Right lung (tissue), 10 donors: ENCODE results near the gene ZNF639. TPM values are rescaled to one million over a fixed set of nuclear protein-coding genes. Genes with fewer than 3 reads are reported as not detected.
A peak's percentile ranks its signal among the peaks of the same experiment; 100 is the strongest.
"Not testable (repeated sequence)": the region's sequence is repeated elsewhere in the genome, so short reads cannot be mapped to it uniquely, and the experiment has no call there.

Experiments used
- DNase-seq, 2 donors: peaks; one replicate each; pipeline ENCODE4 v3.0.0-alpha.2; 2013
- long read RNA-seq, 8 donors: transcript quantifications; one replicate each; lab custom pipeline, GENCODE V29; 2026
- polyA plus RNA-seq, 5 donors: library from polyadenylated mRNA; unstranded; fragments of 120-200 nt; gene quantifications; one replicate each; pipeline versions ENCODE4 v1.2.1 to v1.2.3, GENCODE V29; 2013; ENCODE audit warnings: inconsistent platforms in 1 of 5, low replicate concordance in 1 of 5; ENCODE audit not compliant: insufficient read length in 5 of 5, insufficient read depth in 1 of 5

Gene ZNF639
- 10 to 100 TPM; 49.1 to 68.3 (median 57.0) TPM for polyA plus RNA-seq
- long read RNA-seq, donor 1, full-length matches to known transcripts: 19 of 19 reads
- long read RNA-seq, donor 1, partial matches to known transcripts: 0 of 19 reads
- long read RNA-seq, donor 1, other reads (novel, unspliced or antisense): 0 of 19 reads
- long read RNA-seq, donor 2, transcript ZNF639-207 (7 exons, 1,228 nt): major isoform, 6 of 7 reads
- long read RNA-seq, donor 2, partial matches to known transcripts: 0 of 7 reads
- long read RNA-seq, donor 2, other reads (novel, unspliced or antisense): 0 of 7 reads
- long read RNA-seq, donor 3, full-length matches to known transcripts: 8 of 8 reads
- long read RNA-seq, donor 3, partial matches to known transcripts: 0 of 8 reads
- long read RNA-seq, donor 3, other reads (novel, unspliced or antisense): 0 of 8 reads
- long read RNA-seq, donor 4, partial matches to known transcripts: 0 of 9 reads
- long read RNA-seq, donor 4, other reads (novel, unspliced or antisense): 0 of 9 reads
- long read RNA-seq, donor 5, full-length matches to known transcripts: 19 of 19 reads
- long read RNA-seq, donor 5, partial matches to known transcripts: 0 of 19 reads
- long read RNA-seq, donor 5, other reads (novel, unspliced or antisense): 0 of 19 reads
- long read RNA-seq, donor 6, transcript ZNF639-207 (7 exons, 1,228 nt): minor isoform, 6 of 26 reads
- long read RNA-seq, donor 6, transcript ZNF639-209 (6 exons, 2,033 nt): major isoform, 7 of 26 reads
- long read RNA-seq, donor 6, partial matches to known transcripts: 10 of 26 reads
- long read RNA-seq, donor 6, other reads (novel, unspliced or antisense): 0 of 26 reads
- long read RNA-seq, donor 7, partial matches to known transcripts: 5 of 15 reads
- long read RNA-seq, donor 7, other reads (novel, unspliced or antisense): 0 of 15 reads
- long read RNA-seq, donor 8, partial matches to known transcripts: 0 of 5 reads
- long read RNA-seq, donor 8, other reads (novel, unspliced or antisense): 0 of 5 reads

- peak; percentile 91 to 93 for DNase-seq
Observed at GRCh38 chr3:179322286-179323196, at the start of gene ZNF639. TSS of gene ZNF639 (plus strand) at chr3:179323031. CDS start at chr3:179328294, 5,263 bp downstream.

GRCh38 chr3:179274434-179274833 is 48.4 kb upstream of the ZNF639 start:
- not testable (repeated sequence) for DNase-seq

GRCh38 chr3:179276001-179276400 is 46.8 kb upstream of the ZNF639 start:
- DNase-seq: no peak

GRCh38 chr3:179276743-179277142 is 46.1 kb upstream of the ZNF639 start:
- DNase-seq: no peak

GRCh38 chr3:179278151-179278550 is 44.7 kb upstream of the ZNF639 start:
- no peak for DNase-seq

- DNase-seq: no peak
Observed at GRCh38 chr3:179278932-179279693, 43.7 kb upstream of the ZNF639 start.

- no peak for DNase-seq
Observed at GRCh38 chr3:179279837-179280236, 43.0 kb upstream of the ZNF639 start.

GRCh38 chr3:179281825-179282224 is 41.0 kb upstream of the ZNF639 start:
- DNase-seq: no peak

GRCh38 chr3:179286331-179286730 is 36.5 kb upstream of the ZNF639 start:
- DNase-seq: no peak

GRCh38 chr3:179288845-179289244 is 34.0 kb upstream of the ZNF639 start:
- DNase-seq: no peak

GRCh38 chr3:179289295-179289694 is 33.5 kb upstream of the ZNF639 start:
- DNase-seq: no peak

GRCh38 chr3:179292450-179292849 is 30.4 kb upstream of the ZNF639 start:
- no peak for DNase-seq

GRCh38 chr3:179297971-179298725 is 24.7 kb upstream of the ZNF639 start:
- no peak for DNase-seq

- no peak for DNase-seq
Observed at GRCh38 chr3:179299316-179299715, 23.5 kb upstream of the ZNF639 start.

GRCh38 chr3:179299999-179300613 is 22.7 kb upstream of the ZNF639 start:
- DNase-seq: no peak

GRCh38 chr3:179301645-179302044 is 21.2 kb upstream of the ZNF639 start:
- no peak for DNase-seq

GRCh38 chr3:179302111-179302510 is 20.7 kb upstream of the ZNF639 start:
- DNase-seq: no peak

GRCh38 chr3:179304605-179305004 is 18.2 kb upstream of the ZNF639 start:
- no peak for DNase-seq

- not testable (repeated sequence) for DNase-seq
Observed at GRCh38 chr3:179307362-179307761, 15.5 kb upstream of the ZNF639 start.
